ENCODE results near the gene EZH2.

EZH2 gene

DNA sequence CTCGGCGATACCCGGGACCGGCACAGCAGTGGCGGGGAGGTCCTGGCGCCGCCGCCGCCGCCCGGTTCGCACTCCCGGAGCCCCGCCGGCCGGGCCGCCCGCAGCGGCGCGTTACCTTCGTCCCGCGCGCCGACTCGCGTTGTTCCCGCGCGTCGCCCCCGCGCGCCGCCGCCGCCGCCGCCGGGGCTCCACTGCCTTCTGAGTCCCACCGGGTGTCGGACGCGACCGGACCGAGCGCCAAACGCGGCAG, at the start of gene EZH2:
Gene EZH2, minus strand, starts transcription at position 243 of the 250 bp plus-strand sequence. CDS start 36,993 bp downstream, outside the sequence.
- no peak for DNase-seq (ENCODE audit: low read depth, low spot score)

- DNase-seq (ENCODE audit: low read depth, low spot score): no peak
Measured at GRCh38 chr7:148931470-148931869, 47.4 kb upstream of the EZH2 start.

- DNase-seq (ENCODE audit: low read depth, low spot score): no peak
Measured at GRCh38 chr7:148930335-148930734, 46.2 kb upstream of the EZH2 start.

DNA sequence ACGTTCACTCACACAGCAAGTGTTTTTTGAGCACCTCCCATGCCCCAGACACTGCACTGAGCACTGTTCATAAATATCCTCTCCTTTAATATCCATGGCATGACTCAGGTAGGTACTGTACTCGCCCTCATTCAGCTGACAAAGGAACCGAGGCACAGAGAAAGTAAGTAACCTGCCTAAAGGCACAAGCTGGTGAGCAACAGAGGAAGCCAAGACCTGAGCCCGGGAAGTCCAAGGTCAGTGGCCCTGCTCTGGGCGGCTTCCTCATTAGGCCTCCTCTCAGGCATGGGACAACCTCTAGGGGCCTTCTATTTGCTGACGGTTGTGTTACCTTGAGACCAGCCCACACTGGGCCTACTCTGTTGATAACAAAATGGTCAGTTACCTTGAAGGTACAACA, 45.1 kb upstream of the EZH2 start:
- no peak for DNase-seq (ENCODE audit: low read depth, low spot score)

GRCh38 chr7:148927123-148928045, 43.3 kb upstream of the EZH2 start:
- DNase-seq (ENCODE audit: low read depth, low spot score): no peak

- DNase-seq (ENCODE audit: low read depth, low spot score): no peak
Measured at GRCh38 chr7:148925836-148926235, 41.7 kb upstream of the EZH2 start.

- no peak for DNase-seq (ENCODE audit: low read depth, low spot score)
Measured at GRCh38 chr7:148924011-148924410, 39.9 kb upstream of the EZH2 start.

- DNase-seq (ENCODE audit: low read depth, low spot score): no peak
Measured at GRCh38 chr7:148921806-148922205, 37.7 kb upstream of the EZH2 start.

DNA sequence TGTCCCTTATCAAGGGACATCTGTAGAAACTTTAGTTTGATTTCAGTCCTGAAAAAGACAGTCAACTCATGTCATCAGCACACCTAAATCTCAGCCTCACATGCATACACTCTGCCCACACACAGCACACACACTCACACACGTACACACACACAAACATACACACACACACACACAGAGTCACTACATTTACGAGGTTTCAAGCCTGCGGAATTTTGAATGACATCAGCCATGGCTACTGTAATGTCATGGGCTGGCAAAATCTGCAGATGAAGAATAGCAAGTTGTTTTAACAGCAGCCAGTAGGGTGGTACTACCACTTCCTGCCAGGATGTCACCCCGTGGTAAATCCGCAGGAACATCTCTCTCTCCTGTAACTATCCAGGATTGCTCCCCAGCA, 37.1 kb upstream of the EZH2 start:
- DNase-seq (ENCODE audit: low read depth, low spot score): no peak

- no peak for DNase-seq (ENCODE audit: low read depth, low spot score)
Measured at GRCh38 chr7:148919859-148920258, 35.8 kb upstream of the EZH2 start.

GRCh38 chr7:148918058-148918596, 34.0 kb upstream of the EZH2 start:
- no peak for DNase-seq (ENCODE audit: low read depth, low spot score)

DNA sequence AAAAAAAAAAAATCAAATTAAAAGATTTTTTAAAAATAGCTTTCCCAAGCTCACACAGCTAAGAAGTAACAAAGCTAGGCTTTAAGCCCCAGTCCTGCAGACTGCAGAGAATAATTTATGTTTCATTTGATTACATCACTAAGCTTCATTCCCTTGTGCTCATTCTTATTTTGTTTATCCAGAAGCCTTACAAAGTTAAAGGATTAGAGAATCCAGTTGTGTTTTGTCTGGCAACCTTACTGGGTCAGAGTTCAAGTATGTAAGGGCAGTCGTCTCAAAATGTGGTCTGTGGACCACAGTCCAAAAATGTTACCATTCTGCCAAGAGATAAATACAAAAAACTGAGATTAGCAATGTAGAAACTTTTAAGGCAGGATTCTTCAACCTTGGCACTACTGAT, 32.1 kb upstream of the EZH2 start:
- no peak for DNase-seq (ENCODE audit: low read depth, low spot score)

DNA sequence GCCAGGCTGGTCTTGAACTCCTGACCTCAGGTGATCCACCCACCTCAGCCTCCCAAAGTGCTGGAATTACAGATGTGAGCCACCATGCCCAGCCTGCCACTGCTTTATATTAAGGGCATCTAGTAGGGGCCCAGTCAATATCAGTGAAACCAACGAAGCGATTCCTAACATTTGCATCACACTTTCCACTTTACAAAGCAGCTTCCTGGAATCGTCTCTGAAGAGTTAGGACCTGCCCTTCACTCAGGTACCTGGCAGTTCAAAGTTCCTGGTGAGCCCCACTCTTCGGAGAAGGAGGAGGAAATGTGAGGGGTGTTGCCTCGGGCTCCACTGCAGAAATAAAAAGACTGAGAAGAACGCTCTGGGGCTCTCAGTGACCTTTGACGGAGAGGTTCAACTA, 31.1 kb upstream of the EZH2 start:
- no peak for DNase-seq (ENCODE audit: low read depth, low spot score)

DNA sequence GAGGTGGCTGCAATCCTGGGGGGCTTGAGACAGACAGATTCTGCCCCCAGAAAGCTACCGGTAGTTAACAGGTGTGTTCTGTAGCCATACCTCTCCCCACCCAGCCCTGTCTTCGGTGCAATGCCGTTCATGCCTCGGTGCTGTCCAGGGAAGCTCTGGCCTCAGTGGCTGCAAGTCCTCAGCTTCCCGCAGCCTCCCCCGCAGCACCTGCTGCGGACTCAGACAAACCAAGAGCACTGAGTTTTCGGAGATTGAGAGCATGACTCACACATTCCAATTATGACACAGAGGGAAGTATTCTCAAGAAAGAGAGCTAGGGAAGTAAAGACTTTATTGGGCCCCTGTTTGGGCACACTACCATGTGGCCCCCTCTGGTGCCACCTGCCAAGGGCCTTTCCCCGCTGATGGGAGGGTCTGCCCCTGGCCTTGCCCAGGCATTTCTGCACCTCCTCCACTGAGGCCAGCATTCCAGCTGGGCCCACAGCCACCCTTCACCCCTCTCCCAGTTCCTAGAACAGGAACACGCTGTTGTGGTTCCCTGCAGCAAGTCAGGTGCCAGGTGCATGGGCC, 30.2 kb upstream of the EZH2 start:
- no peak for DNase-seq (ENCODE audit: low read depth, low spot score)

- DNase-seq (ENCODE audit: low read depth, low spot score): no peak
Measured at GRCh38 chr7:148912758-148913541, 28.9 kb upstream of the EZH2 start.

DNA sequence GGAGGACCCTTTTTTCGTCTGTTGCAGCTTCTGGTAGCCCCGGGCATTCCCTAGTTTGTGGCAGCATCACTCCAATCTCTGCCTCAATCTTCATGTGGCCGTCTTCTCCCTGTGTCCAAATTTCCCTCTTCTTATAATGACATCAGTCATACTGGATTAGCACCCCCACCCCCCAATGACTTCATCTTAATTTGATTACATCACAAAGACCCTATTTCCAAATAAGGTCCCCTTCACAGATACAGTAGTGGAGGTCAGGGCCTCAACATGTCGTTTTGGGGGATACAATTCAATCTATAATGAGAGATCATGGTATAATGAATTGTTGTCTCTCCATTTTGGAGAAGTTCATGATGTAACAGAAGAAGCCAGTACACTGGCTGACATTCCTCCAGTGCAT, 28.1 kb upstream of the EZH2 start:
- DNase-seq (ENCODE audit: low read depth, low spot score): no peak

DNA sequence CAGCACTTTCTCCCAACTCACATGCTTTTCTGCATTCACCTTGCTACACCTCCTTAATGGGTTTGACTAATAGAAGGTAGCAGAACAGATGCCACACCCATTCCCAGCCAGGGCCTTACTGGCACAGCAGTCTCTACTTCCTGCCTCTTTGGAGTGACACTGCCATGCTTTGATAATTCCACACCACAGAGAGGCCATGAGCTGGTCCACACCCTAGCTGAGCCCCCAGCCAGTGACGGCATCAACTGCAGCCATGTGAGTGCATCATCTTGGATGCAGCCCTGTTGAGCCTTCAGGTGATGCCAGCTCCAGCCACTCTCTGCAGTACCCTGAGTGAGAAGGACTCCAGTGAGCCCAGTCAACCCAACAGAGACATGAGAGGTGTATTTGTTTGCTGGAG, 27.5 kb upstream of the EZH2 start:
- no peak for DNase-seq (ENCODE audit: low read depth, low spot score)

DNA sequence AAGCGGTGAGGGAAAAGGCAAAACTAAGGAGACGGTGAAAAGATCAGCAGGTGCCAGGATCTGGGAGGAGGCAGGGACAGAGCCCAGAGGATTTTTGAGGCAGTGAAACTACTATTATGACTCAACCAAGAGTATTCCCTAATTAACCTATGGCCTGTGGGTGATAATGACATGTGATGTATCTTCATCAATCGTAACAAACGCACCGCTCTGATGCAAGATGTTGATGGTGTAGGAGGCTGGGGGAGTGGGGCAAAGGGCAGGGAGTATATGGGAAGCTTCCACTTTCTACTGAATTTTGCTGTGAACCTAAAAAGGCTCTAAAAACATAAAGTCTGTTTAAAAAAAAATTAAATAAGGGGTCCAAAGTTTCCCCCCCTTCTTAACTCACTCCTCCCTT, 25.5 kb upstream of the EZH2 start:
- DNase-seq (ENCODE audit: low read depth, low spot score): no peak

GRCh38 chr7:148906707-148907498, 22.8 kb upstream of the EZH2 start:
- no peak for DNase-seq (ENCODE audit: low read depth, low spot score)

- DNase-seq (ENCODE audit: low read depth, low spot score): no peak
Measured at GRCh38 chr7:148905093-148905666, 21.1 kb upstream of the EZH2 start.

- DNase-seq (ENCODE audit: low read depth, low spot score): no peak
Measured at GRCh38 chr7:148903504-148903903, 19.4 kb upstream of the EZH2 start.
